Measurements from ENCODE around the gene CLSTN2.

DNA sequence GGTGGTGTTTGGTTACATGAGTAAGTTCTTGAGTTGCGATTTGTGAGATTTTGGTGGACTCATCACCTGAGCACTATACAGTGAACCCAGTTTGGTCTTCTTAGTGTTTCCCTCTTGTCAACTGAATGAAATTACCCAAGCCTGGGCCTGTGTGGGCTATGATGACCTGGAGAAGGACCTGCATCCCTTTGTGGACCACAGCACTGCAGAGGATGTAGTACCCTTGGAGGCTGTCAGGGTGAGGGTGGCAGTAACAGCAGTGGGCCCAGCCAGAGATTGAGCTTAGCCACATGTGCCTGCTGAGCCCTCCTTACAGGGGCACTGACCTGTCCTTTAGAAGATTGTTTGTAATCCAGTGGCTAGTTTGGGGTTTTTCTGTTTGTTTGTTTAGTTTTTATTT, 492.8 kb downstream of the CLSTN2 start:
- TF ChIP-seq CTCF (conservative IDR thresholded peaks at IDR 0.05), result no peak
- TF ChIP-seq EZH2 (IDR thresholded peaks at IDR 0.05; ENCODE audit: low read depth), result no peak

All from PC-9 (cell line).